ENCODE results near the gene CAPSL. TPM values are rescaled to one million over a fixed set of nuclear protein-coding genes. Genes with fewer than 3 reads are reported as not detected.
"Not testable (repeated sequence)": the region's sequence is repeated elsewhere in the genome, so short reads cannot be mapped to it uniquely, and the experiment has no call there.

CAPSL gene
- total RNA-seq, 2 donors from 2014 or later: 1.1 to 3.5 TPM

- peak in 1 of 2 donors; percentile 23 for DNase-seq (ENCODE audit: low spot score in 2 of 2)
Measured at GRCh38 chr5:35924122-35924949, 14.1 kb downstream of the CAPSL start.

GRCh38 chr5:35922468-35922867, 16.0 kb downstream of the CAPSL start:
- no peak for DNase-seq (ENCODE audit: low spot score in 2 of 2)
- no peak for ATAC-seq

More at GRCh38 chr5:35924122-35924949, 14.1 kb downstream of the CAPSL start:
- Mint-ChIP-seq H3K9me3 (peaks cover 13 to 17% of the 10 kb centered on the region in 2 donors), H3K36me3 (peaks cover 12 to 30% of the 10 kb centered on the region in 2 donors), H3K27ac (peak overlapping the region; percentile 88 to 89)
- peak; percentile 49 to 56 for ATAC-seq

GRCh38 chr5:35921930-35922329, 16.5 kb downstream of the CAPSL start:
- Mint-ChIP-seq H3K9me3 (peaks cover 16 to 24% of the 10 kb centered on the region in 2 donors), H3K27ac (no peak overlapping the region), H3K36me3 (peaks cover 15 to 43% of the 10 kb centered on the region in 2 donors)
- DNase-seq (ENCODE audit: low spot score in 2 of 2) (no peak), ATAC-seq (no peak)

More at GRCh38 chr5:35922468-35922867, 16.0 kb downstream of the CAPSL start:
- H3K9me3 Mint-ChIP-seq: peaks cover 16 to 24% of the 10 kb centered on the region in 2 donors
- peaks cover 15 to 42% of the 10 kb centered on the region in 2 donors for H3K36me3 Mint-ChIP-seq
- H3K27ac Mint-ChIP-seq: peak overlapping the region; percentile 67 to 89

- DNase-seq (ENCODE audit: low spot score in 2 of 2) (no peak), ATAC-seq (no peak)
- peaks cover 16 to 28% of the 10 kb centered on the region in 2 donors for H3K9me3 Mint-ChIP-seq
- H3K27ac Mint-ChIP-seq: peak overlapping the region in 1 of 2 donors; percentile 77
- H3K36me3 Mint-ChIP-seq: peaks cover 15 to 49% of the 10 kb centered on the region in 2 donors
Measured at GRCh38 chr5:35920890-35921289, 17.5 kb downstream of the CAPSL start.

GRCh38 chr5:35919191-35919590, 19.2 kb downstream of the CAPSL start:
- Mint-ChIP-seq H3K27ac (peak overlapping the region; percentile 77 to 85), H3K9me3 (peaks cover 20 to 31% of the 10 kb centered on the region in 2 donors), H3K36me3 (peaks cover 32 to 66% of the 10 kb centered on the region in 2 donors)
- DNase-seq (ENCODE audit: low spot score in 2 of 2): peak in 1 of 2 donors; percentile 34
- peak; percentile 72 to 80 for ATAC-seq

GRCh38 chr5:35908814-35909213, 29.6 kb downstream of the CAPSL start:
- Mint-ChIP-seq H3K27ac (peak overlapping the region; percentile 52 to 94), H3K9me3 (peaks cover 22 to 35% of the 10 kb centered on the region in 2 donors), H3K36me3 (peaks cover 43 to 50% of the 10 kb centered on the region in 2 donors)
- DNase-seq (ENCODE audit: low spot score in 2 of 2): no peak
- ATAC-seq: peak in 1 of 2 donors; percentile 66

GRCh38 chr5:35908228-35908627, 30.2 kb downstream of the CAPSL start:
- H3K9me3 Mint-ChIP-seq: peaks cover 22 to 32% of the 10 kb centered on the region in 2 donors
- DNase-seq (ENCODE audit: low spot score in 2 of 2) (no peak), ATAC-seq (peak; percentile 1 to 30)
- peak overlapping the region in 1 of 2 donors; percentile 94 for H3K27ac Mint-ChIP-seq
- H3K36me3 Mint-ChIP-seq: peaks cover 42 to 44% of the 10 kb centered on the region in 2 donors

GRCh38 chr5:35904443-35905132, 33.8 kb downstream of the CAPSL start:
- peaks cover 7 to 8% of the 10 kb centered on the region in 2 donors for H3K9me3 Mint-ChIP-seq
- peak in 1 of 2 donors; percentile 36 for DNase-seq (ENCODE audit: low spot score in 2 of 2)
- H3K36me3 Mint-ChIP-seq: peaks cover 9% of the 10 kb centered on the region in 2 donors
- ATAC-seq: peak; percentile 71 to 75
- peak overlapping the region; percentile 96 to 99 for H3K27ac Mint-ChIP-seq

- Mint-ChIP-seq H3K27ac (peak overlapping the region; percentile 96 to 99), H3K36me3 (peaks cover 9% of the 10 kb centered on the region in 2 donors), H3K9me3 (peaks cover 7 to 8% of the 10 kb centered on the region in 2 donors)
- DNase-seq (ENCODE audit: low spot score in 2 of 2) (peak in 1 of 2 donors; percentile 30), ATAC-seq (peak; percentile 35 to 51)
Measured at GRCh38 chr5:35903631-35904203, 34.7 kb downstream of the CAPSL start.

- ATAC-seq: peak; percentile 55
- peaks cover 7 to 8% of the 10 kb centered on the region in 2 donors for H3K9me3 Mint-ChIP-seq
- DNase-seq (ENCODE audit: low spot score in 2 of 2): no peak
- peak overlapping the region; percentile 89 to 96 for H3K27ac Mint-ChIP-seq
- peaks cover 9% of the 10 kb centered on the region in 2 donors for H3K36me3 Mint-ChIP-seq
Measured at GRCh38 chr5:35902046-35902672, 36.3 kb downstream of the CAPSL start.

- ATAC-seq (no peak), DNase-seq (ENCODE audit: low spot score in 2 of 2) (no peak)
- Mint-ChIP-seq H3K36me3 (peaks cover under 1 to 1% of the 10 kb centered on the region in 2 donors), H3K9me3 (peaks cover under 1 to 1% of the 10 kb centered on the region in 2 donors), H3K27ac (peak overlapping the region; percentile 70 to 96)
Measured at GRCh38 chr5:35900972-35901695, 37.3 kb downstream of the CAPSL start.

GRCh38 chr5:35899800-35900199, 38.6 kb downstream of the CAPSL start:
- peaks cover 0 to 8% of the 10 kb centered on the region in 2 donors for H3K9me3 Mint-ChIP-seq
- H3K27ac Mint-ChIP-seq: peak overlapping the region; percentile 58 to 83
- no peak for DNase-seq (ENCODE audit: low spot score in 2 of 2)
- peaks cover 0 to 9% of the 10 kb centered on the region in 2 donors for H3K36me3 Mint-ChIP-seq
- ATAC-seq: no peak

GRCh38 chr5:35898952-35899660, 39.3 kb downstream of the CAPSL start:
- peaks cover 0 to 14% of the 10 kb centered on the region in 2 donors for H3K36me3 Mint-ChIP-seq
- ATAC-seq (no peak), DNase-seq (ENCODE audit: low spot score in 2 of 2) (no peak)
- peaks cover 0 to 8% of the 10 kb centered on the region in 2 donors for H3K9me3 Mint-ChIP-seq
- H3K27ac Mint-ChIP-seq: peak overlapping the region; percentile 58 to 69

GRCh38 chr5:35894131-35894530, 44.3 kb downstream of the CAPSL start:
- DNase-seq (ENCODE audit: low spot score in 2 of 2) (no peak), ATAC-seq (no peak)
- H3K36me3 Mint-ChIP-seq: peaks cover 0 to 14% of the 10 kb centered on the region in 2 donors
- H3K9me3 Mint-ChIP-seq: peaks cover 0 to 8% of the 10 kb centered on the region in 2 donors
- no peak overlapping the region for H3K27ac Mint-ChIP-seq

- H3K27ac Mint-ChIP-seq; H3K9me3 Mint-ChIP-seq; ATAC-seq; DNase-seq (ENCODE audit: low spot score in 2 of 2): not testable (repeated sequence)
- peaks cover 0 to 14% of the 10 kb centered on the region in 2 donors for H3K36me3 Mint-ChIP-seq
Measured at GRCh38 chr5:35892799-35893198, 45.6 kb downstream of the CAPSL start.
